HG02759 (cell line): ENCODE results near the gene KCNIP1.

Source experiments
- ATAC-seq: cut with Tn5 transposase; IDR thresholded peaks from one replicate; pipeline ENCODE4 v1.9.1; 2021; ENCODE audit warnings: mild to moderate bottlenecking, moderate library complexity; ENCODE audit not compliant: unreplicated experiment

Gene KCNIP1

DNA sequence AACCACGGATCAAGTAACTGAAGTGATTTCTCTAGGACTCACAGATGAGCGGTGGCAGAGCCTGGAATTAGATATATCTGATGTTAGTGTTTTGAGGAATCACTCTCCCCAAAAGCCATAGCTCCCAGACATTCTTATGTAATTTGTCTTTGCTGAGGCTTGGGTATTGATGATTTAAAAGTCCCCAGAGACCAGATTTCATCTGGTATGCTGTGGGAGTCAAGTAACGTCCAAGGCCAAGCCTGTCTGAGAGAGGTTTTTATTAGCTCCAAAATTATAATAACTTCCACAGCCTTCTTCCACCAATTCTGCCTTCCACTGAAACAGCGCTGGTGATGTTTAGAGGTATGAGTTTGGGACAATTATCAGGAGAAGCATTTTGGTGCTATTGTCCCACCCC is 21.3 kb upstream of the KCNIP1 start:
- ATAC-seq: no peak

DNA sequence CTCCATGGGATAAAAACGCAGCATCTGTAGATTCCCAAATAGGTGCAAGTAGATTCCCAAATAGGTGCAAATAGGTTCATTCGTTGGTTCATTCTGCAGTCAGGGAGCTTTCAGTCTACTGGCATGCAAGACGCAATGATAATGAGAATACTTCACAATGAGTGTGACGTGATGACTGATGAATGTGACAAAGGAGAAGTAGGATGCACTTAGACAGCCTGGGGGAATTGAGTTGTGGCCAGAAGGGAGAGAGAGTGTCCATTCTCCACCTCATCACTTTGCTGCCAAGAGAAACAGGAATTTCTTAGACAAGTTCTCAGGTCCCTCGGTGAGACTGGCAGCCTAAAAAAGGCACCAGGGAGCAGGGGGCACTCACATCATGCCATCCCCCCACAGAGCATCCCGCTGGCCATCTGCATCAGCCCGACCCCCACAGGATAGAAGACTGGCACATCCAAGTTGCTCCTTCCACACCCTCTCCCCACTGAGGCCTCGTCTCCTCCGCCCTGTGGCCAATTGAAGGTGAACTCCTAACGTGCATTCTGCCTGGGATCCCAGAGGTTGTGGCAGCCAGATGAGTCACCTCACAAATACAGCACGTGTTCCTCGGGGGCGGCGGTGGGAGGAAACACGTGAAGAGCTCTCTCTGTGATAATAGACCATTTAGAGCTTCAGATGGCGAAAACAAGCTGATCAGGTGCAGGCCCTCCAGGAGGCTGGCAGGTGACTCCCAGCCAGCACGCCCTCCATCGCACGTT is 19.9 kb upstream of the KCNIP1 start:
- ATAC-seq: no peak

DNA sequence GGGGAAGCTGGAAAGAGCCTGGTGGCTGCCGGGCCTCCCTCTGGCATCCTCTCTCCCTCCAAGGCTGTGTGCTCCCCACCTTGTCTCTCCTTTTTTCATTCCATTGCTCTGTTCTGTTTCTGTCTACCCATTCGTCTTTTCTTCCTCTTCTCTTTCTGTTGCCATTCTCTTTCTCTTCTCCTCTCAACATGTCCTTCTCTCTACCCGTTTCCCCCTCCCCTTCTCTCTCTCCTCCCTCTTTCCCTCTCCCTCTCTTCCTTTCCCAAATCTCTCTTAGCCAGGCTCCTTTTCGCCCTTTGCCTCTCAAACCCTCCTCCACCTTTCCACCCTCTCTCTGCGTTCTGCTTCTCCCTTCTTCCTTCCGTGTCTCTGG is 19.4 kb upstream of the KCNIP1 start:
- ATAC-seq: no peak

- no peak for ATAC-seq
Measured at GRCh38 chr5:170484847-170485615, 18.8 kb upstream of the KCNIP1 start.

DNA sequence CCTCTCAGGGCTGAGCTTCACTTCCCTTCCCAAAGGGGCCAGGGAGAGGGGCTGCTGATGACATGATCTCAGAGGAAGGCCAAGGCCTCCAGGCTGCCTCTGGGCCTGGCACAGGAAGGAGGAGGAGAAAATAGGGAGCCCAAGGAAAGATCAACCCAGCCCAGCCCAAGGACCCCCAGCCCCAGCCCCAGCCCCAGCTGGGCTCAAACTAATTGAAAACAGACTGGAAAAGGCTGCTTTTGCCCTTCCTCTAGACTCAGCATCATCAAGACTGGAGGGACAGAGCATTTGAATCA is 18.3 kb upstream of the KCNIP1 start:
- ATAC-seq: no peak

- ATAC-seq: no peak
Measured at GRCh38 chr5:170486371-170486770, 17.4 kb upstream of the KCNIP1 start.

DNA sequence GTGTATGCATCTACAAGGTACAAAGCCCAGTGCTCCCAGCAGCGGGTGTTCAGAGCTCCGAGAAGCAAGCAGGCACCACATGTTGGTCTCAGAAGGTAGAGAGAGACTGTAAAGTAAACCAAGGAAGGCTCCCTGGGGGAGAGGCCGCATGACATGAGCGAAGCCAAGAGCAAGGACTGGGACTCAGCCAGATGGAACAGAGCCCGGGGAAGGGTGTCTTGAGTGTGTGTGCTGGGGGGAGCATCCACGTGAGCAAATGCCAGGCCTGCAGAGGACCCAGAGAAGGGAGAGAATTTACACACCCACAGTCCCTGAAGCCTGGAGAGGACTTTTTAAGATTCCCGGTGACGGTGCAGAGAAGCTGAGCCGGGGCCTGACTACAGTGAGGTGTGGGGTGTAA is 15.2 kb upstream of the KCNIP1 start:
- ATAC-seq: no peak

DNA sequence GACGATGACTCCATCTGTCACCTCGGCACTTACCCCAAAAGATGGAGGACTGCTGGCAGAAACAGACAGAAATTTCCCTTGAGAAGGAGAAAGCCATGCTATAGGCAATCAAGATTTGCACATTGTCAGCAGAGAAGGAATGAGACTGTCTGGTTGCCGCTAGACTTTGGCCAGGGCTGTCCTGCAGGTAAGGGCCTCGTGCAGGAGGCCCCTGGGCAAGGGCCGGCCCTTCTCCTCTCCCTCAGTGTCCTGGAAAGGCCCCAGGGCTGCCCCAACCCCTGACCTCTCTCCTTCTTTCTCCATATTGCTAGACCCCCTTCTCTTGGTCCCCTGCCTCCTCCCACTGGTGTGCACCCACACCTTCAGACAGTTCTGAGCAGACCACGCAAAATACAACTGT is 14.6 kb upstream of the KCNIP1 start:
- ATAC-seq: no peak

GRCh38 chr5:170490381-170490780 is 13.4 kb upstream of the KCNIP1 start:
- ATAC-seq: no peak

DNA sequence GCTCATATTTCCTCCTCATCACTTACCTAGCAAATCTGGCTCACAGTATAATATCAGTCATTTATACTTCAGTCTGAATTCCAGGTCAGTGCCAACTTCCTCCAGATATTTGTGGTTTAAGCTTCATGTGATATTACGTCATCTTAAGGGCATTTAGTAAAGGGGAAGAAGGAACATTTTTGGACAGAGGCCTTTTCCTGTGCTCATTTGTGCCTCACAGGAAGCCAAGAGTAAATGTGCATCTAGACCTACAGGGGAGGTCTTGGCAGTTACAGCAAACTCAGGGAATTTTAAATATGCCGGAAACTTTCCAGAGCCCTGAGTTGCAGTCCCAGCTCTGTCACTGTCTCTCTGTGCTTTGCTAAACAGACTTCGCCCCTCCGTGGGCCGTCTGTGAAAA is 12.3 kb upstream of the KCNIP1 start:
- no peak for ATAC-seq

GRCh38 chr5:170493028-170493820 is 10.6 kb upstream of the KCNIP1 start:
- ATAC-seq: no peak

- ATAC-seq: no peak
Measured at GRCh38 chr5:170494041-170494440, 9.8 kb upstream of the KCNIP1 start.

DNA sequence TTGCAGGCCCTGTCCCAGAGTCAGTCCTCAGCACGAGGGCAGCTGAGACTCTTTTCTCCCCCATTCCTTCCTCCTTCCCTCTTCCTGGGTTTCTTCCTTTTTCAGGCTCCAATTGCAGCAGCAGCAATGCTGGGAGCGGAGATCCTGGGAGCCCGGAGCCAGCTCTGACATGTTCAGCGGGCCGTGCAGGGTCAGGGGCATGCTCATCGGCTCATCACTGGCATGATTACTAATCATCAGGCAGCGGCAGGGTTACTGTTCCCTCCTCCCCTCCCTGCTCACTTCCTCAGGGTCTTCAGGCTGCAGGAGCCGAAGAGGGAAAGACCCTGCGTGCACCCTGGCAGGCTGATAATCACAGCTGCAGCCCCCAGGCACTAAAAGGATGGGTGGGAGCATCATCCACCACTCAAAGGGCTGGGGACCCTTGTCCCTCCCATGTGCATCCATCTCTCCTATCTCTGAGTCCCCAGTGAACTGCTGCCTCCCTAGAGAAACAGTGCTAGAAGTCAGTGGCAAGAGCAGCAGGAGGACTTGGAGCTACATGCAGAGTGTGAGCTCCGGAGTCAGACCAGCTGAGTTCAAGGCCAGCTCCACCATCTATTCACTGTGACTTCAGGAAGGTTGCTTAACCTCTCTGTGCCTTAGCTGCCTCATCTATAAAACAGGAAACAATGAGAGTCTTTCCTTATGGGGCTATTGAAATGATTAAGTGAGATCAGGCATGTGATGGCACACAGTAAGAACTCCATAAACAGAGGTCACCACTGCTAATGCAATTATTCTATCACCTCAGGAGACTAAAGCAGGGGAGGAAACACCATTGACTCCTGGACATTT is 7.8 kb upstream of the KCNIP1 start:
- ATAC-seq: no peak

- no peak for ATAC-seq
Measured at GRCh38 chr5:170496662-170497028, 7.2 kb upstream of the KCNIP1 start.

DNA sequence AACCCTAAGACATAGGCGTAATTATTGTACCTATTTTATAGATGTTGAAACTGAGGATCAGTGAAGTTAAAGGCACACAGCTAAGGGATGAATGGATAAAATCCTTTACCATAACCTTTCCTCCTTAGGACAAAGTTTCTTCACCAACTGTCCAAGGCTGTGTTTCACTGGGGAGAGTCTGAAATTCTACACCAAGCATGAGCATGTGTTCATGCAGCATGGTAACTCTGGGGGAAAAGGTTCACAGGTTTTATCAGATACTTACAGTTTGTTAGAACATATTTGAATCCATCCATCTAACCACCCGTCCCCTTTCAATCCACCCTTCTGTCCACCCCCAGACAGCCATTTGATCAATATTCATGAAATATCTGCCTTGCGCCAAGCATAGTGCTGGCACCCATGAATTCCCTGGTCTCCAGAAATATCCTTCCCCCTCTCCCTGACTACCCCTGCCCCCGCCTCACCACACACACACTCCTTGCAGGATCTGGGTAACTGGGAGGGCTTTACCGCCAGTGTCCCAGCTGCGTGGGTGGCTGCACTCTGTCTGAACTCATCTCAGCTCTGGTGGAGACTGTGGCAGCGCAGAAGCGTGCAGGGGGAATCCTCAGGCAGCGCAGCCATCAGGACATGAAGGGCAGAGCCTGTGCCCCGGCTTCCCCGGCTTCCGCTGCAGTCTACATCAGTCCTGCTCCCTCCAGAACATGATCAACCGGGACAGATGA is 6.3 kb upstream of the KCNIP1 start:
- ATAC-seq: no peak

DNA sequence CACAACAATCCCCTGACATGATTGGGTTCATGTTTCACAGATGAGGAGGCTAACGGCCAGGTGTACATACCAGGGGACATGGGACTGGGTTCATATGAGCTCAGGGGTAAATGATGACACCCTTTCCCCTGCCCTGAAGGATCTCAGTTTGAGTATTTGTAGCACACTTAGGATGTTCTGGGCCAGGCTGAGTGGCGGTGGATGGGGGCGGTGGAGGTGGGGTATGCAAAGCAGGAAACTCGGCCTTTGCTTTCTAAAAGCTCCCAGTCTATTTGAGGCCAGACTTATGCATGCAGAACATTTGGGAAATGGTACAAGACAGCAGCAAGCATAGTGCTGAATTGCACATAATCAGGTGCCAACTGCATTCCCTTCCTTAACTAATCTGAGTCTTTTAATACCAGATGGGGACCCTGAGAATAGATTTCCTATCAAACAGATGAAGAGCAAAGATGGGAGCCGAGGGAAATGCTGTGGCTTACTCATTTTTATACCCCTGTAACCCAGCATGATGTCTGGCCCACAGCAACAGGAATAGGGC is 4.9 kb upstream of the KCNIP1 start:
- no peak for ATAC-seq

- ATAC-seq: no peak
Measured at GRCh38 chr5:170499621-170500020, 4.2 kb upstream of the KCNIP1 start.

DNA sequence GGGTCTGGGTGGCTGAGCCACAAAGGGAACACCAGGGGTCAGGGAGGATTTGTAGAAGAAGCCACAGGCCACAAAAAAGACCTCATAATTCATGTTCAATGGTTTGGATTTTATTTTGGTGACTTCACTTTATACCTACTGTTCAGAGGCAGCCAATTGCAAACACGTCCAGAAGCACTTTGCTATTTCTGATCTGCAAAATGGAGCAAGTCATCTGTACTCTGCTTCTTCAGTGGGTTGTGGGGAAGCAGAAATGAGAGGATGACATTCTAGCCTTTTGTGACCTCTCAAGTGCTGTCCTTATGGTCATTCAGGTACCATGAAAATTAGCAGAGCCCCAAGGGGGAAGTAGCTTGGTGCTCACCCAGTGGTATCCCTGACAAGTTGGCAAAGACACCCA is 2.5 kb upstream of the KCNIP1 start:
- ATAC-seq: no peak

DNA sequence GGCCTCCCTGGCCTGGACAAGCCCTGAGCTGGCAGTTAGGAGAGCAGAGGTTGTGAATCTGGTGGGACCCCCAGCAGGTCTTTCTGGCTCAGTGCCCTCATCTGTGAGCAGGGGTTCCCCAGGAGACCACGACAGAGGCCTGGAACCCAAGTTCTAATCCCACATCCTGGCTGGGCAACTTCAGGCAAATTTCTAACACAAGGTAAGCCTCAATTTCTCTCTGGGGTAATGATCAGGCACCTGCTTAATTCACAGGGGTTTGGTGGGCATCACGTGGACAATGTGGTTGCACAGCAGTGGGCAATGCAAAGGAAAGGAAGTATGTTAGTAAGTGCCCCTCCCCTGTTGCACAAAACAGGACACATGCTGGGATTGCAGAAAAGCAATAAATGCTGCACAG is 1.9 kb upstream of the KCNIP1 start:
- ATAC-seq: no peak

DNA sequence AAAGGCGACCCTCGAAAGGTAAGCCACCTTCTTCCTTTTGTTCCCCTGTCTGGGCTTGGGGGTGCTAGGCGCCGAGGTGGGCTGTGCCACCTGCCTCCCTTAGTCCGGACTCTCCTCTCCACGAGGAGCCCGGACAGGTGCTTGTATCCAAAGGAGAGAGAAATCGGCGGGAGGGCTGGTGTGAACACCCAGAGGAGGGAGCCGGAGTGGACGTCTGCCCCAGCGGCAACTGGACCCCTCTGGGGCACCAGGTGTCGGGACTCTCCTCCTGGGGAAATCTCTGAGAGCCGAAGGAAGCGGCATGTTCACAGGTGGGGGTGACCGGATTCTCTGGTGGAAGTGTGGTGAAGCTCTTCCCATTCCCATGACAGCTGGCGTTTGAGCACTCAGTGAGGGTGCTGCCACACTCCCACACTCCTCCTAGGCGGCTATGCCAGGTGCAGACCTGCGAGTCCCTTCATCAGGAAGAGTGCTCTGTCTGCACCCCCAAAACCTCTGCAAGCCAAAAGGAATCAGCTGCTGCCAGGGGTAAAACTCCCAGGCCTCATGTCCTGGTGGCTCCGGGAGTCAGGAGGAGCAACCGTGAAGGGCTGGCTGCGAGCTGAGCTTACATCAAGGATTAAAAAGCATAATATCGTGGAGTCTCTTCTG is 921 bp downstream of the KCNIP1 start:
- ATAC-seq: no peak
